Loucy (cell line): ENCODE data around the gene DYNLT2.

ENCODE experiments used
- H2AFZ ChIP-seq: fragments of 200-600 bp; sonication (generic); 2 replicates; pipeline ENCODE4 v1.6.0; 2016; ENCODE audit warnings: antibody characterized with exemption, mild to moderate bottlenecking, low read length, moderate library complexity
- H3F3A ChIP-seq: fragments of 200-600 bp; 2 replicates; pipeline ENCODE4 v1.6.0; 2016; ENCODE audit warnings: antibody characterized with exemption, low read depth, mild to moderate bottlenecking
- H3K27me3 ChIP-seq: fragments of 200-600 bp; sonication (generic); 2 replicates; pipeline ENCODE4 v1.6.1; 2014; ENCODE audit warnings: low read length, mild to moderate bottlenecking; ENCODE audit not compliant: insufficient read depth, poor library complexity, severe bottlenecking
- H3K36me3 ChIP-seq: fragments of 200-600 bp; sonication (generic); 2 replicates; pipeline ENCODE4 v1.6.1; 2016; ENCODE audit warnings: low read length; ENCODE audit not compliant: insufficient read depth
- H3K4me1 ChIP-seq: fragments of 200-600 bp; sonication (generic); 2 replicates; pipeline ENCODE4 v1.5.1; 2014; ENCODE audit warnings: low read length, mild to moderate bottlenecking; ENCODE audit not compliant: insufficient read depth, poor library complexity, severe bottlenecking
- H3K4me2 ChIP-seq: fragments of 200-600 bp; sonication (generic); 2 replicates; pipeline ENCODE4 v1.6.0; 2014; ENCODE audit warnings: antibody characterized with exemption, low read length, low read depth, mild to moderate bottlenecking; ENCODE audit not compliant: poor library complexity, severe bottlenecking
- H3K4me3 ChIP-seq: fragments of 200-600 bp; sonication (generic); 2 replicates; pipeline ENCODE4 v1.5.1; 2014; ENCODE audit warnings: low read length, mild to moderate bottlenecking, mixed read lengths; ENCODE audit not compliant: poor library complexity, severe bottlenecking
- H3K79me2 ChIP-seq: fragments of 200-600 bp; sonication (generic); 2 replicates; pipeline ENCODE4 v1.6.1; 2014; ENCODE audit warnings: low read length; ENCODE audit not compliant: insufficient read depth
- H3K9ac ChIP-seq: fragments of 200-600 bp; sonication (generic); 2 replicates; pipeline ENCODE4 v1.6.0; 2014; ENCODE audit warnings: mild to moderate bottlenecking, low read depth, low read length, moderate library complexity; ENCODE audit not compliant: poor library complexity, severe bottlenecking
- H3K9me2 ChIP-seq: fragments of 200-600 bp; sonication (generic); replicated peaks from 2 replicates; pipeline ENCODE4 v1.6.1; 2016; ENCODE audit warnings: low read depth, low read length, mixed read lengths
- H3K9me3 ChIP-seq: fragments of 200-600 bp; sonication (generic); 2 replicates; pipeline ENCODE4 v1.6.1; 2014; ENCODE audit warnings: mild to moderate bottlenecking, antibody characterized with exemption, low read length, low read depth; ENCODE audit not compliant: insufficient read depth
- H4K20me1 ChIP-seq: fragments of 200-600 bp; sonication (generic); 2 replicates; pipeline ENCODE4 v1.6.0; 2014; ENCODE audit warnings: antibody characterized with exemption, low read length, mild to moderate bottlenecking; ENCODE audit not compliant: insufficient read depth, poor library complexity, severe bottlenecking
- EZH2phosphoT487 ChIP-seq: fragments of 200-600 bp; IDR thresholded peaks from 2 replicates; pipeline ENCODE4 v1.6.1; 2018; ENCODE audit warnings: antibody characterized with exemption, mild to moderate bottlenecking, moderate library complexity, borderline replicate concordance
- TF ChIP-seq, protein P1 (sequence below): fragments of 200-600 bp; sonication (generic); conservative IDR thresholded peaks from 2 replicates; pipeline ENCODE4 v1.5.1; 2014; ENCODE audit warnings: mild to moderate bottlenecking, antibody characterized with exemption, low read length

DYNLT2 gene

DNA sequence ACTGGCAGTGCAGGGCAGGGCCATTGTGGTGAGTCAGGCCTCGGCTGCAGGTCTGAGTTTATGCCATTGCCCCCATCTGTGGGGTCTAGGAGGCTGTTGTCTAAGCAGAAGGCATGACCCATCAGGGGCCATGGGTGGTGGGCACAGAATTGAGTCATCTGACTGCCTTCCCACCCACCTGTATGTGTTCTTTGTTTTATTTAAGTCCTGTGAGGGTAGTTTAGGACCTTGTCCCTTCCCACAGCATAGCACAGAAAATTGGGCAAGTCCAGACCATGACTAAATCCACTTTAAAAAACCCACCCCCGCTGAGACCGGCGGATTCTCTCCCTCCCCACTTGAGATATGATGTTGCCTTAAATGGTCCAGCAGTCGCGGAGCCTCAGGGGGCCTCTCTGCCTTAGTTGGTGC, 40.4 kb upstream of the DYNLT2 start:
- H3K27me3 ChIP-seq: no peaks in the 10 kb centered on the region
- H3K4me1 ChIP-seq: peaks cover 7% of the 10 kb centered on the region
- H3K79me2 ChIP-seq: no peaks in the 10 kb centered on the region
- TF ChIP-seq EZH2phosphoT487: no peak
- TF ChIP-seq, protein P1, sequence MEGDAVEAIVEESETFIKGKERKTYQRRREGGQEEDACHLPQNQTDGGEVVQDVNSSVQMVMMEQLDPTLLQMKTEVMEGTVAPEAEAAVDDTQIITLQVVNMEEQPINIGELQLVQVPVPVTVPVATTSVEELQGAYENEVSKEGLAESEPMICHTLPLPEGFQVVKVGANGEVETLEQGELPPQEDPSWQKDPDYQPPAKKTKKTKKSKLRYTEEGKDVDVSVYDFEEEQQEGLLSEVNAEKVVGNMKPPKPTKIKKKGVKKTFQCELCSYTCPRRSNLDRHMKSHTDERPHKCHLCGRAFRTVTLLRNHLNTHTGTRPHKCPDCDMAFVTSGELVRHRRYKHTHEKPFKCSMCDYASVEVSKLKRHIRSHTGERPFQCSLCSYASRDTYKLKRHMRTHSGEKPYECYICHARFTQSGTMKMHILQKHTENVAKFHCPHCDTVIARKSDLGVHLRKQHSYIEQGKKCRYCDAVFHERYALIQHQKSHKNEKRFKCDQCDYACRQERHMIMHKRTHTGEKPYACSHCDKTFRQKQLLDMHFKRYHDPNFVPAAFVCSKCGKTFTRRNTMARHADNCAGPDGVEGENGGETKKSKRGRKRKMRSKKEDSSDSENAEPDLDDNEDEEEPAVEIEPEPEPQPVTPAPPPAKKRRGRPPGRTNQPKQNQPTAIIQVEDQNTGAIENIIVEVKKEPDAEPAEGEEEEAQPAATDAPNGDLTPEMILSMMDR: no peak
- no peaks in the 10 kb centered on the region for H3K9me2 ChIP-seq
- no peaks in the 10 kb centered on the region for H4K20me1 ChIP-seq
- no peaks in the 10 kb centered on the region for H3F3A ChIP-seq
- no peak overlapping the region for H3K9ac ChIP-seq
- no peak overlapping the region for H3K4me2 ChIP-seq
- H2AFZ ChIP-seq: no peak overlapping the region
- no peak overlapping the region for H3K4me3 ChIP-seq
- no peaks in the 10 kb centered on the region for H3K36me3 ChIP-seq
- H3K9me3 ChIP-seq: no peaks in the 10 kb centered on the region

DNA sequence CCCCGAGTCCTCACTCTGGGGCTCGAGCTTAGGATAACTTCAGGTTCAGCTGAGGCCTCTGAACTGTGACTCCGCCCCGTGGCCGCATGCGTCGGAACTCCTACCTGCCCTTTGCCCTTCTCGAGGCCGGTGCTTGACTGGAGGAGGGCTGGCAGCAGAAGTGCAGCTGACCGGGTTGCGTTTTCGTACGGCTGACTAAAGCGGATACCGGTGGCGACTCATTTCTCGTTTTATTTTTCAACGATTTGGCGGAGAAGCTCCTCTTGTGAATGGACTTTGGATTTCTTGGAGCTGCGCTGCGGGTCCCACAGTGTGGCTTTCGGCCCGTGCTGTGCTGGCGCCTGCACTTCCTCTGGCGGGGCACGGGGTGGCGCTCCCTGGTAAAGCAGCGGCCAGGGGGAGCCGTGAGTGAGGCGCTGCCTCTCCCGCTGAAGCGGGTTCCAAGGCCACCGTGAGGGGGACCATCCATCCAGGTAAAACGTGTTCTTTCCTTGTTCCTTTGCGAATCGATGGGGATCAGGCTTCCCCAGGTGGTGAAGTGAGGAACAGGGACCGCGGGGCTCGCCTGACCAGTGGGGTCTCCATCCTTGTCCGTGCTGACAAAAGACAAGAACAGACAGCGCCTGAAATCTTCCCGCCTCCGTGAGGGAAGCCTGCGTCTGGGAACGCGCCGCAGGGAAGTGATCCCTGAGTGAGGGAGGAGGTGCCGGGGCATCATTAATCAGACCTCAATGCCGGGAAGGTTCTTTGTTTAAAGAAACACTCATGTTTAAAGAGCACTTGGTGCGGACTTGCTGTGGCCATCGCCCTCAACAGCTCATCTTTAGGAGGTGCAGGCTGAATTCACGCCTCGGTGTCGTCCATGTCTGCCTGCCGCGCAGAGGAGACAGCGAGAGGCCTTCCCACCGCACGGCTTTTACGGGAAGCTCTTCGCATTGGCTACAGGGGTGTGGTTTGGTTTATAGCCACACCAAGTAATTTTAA, 38.9 kb upstream of the DYNLT2 start:
- peak overlapping the region; percentile 99 for H2AFZ ChIP-seq
- H3K4me3 ChIP-seq: peak overlapping the region; percentile 73
- H4K20me1 ChIP-seq: no peaks in the 10 kb centered on the region
- H3K9ac ChIP-seq: peak overlapping the region; percentile 66
- H3F3A ChIP-seq: no peaks in the 10 kb centered on the region
- H3K4me1 ChIP-seq: peaks cover 7% of the 10 kb centered on the region
- TF ChIP-seq, protein P1: peak; percentile 89
- no peak for TF ChIP-seq EZH2phosphoT487
- no peaks in the 10 kb centered on the region for H3K9me2 ChIP-seq
- H3K27me3 ChIP-seq: no peaks in the 10 kb centered on the region
- H3K4me2 ChIP-seq: peak overlapping the region; percentile 89
- no peaks in the 10 kb centered on the region for H3K9me3 ChIP-seq
- H3K36me3 ChIP-seq: no peaks in the 10 kb centered on the region
- no peaks in the 10 kb centered on the region for H3K79me2 ChIP-seq

DNA sequence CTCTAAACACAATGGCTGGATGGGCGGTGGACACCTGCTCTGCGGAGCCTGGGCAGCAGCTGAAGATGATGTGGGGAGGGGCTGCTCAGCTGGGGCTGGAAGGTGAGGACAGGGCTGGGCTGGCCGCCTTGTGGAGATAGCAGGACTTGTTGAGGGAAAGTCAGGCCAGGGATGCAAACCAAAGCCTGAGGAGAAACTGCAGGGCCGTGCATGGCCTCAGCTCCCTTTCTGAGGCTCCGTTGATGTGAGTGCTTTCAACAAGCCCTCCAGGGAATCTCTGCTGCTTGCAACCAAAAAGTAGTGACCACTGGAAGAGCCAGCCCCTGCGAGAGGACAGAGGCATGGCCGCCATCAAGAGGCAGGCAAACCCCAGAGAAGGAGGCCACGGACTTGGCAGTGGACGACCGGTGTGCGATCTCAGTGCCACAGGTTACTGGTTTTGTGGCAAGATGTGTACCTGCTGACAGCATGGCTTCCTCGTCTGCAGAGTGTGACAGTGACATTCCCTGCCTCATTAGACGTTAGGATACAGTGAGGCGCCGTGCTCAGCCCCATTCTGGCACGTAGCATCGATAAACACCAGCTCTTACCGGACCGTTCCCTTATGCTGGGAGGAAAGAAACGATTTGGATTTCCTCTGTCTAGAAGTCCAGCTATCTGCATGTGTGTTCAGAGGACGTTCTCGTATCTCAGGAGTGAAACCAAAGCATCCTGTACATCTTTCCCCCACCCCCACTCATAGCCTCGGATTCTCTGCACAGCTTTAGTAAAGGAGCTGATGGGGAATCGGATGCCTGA, 38.0 kb upstream of the DYNLT2 start:
- peak overlapping the region; percentile 89 for H3K4me2 ChIP-seq
- H3K79me2 ChIP-seq: no peaks in the 10 kb centered on the region
- no peaks in the 10 kb centered on the region for H3K9me3 ChIP-seq
- no peaks in the 10 kb centered on the region for H3K27me3 ChIP-seq
- H3K9me2 ChIP-seq: no peaks in the 10 kb centered on the region
- H4K20me1 ChIP-seq: no peaks in the 10 kb centered on the region
- H3K36me3 ChIP-seq: no peaks in the 10 kb centered on the region
- peak overlapping the region; percentile 66 for H3K9ac ChIP-seq
- peak overlapping the region; percentile 99 for H2AFZ ChIP-seq
- H3F3A ChIP-seq: no peaks in the 10 kb centered on the region
- TF ChIP-seq, protein P1: no peak
- TF ChIP-seq EZH2phosphoT487: no peak
- peak overlapping the region; percentile 73 for H3K4me3 ChIP-seq
- peaks cover 7% of the 10 kb centered on the region for H3K4me1 ChIP-seq
